ENCODE data around the gene RNF11.
"Not testable (repeated sequence)": the region's sequence is repeated elsewhere in the genome, so short reads cannot be mapped to it uniquely, and the experiment has no call there.

Gene RNF11, protein sequence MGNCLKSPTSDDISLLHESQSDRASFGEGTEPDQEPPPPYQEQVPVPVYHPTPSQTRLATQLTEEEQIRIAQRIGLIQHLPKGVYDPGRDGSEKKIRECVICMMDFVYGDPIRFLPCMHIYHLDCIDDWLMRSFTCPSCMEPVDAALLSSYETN
- long read RNA-seq, donor 1, transcript RNF11-201 (3 exons, 3,084 nt): major isoform, 46 of 62 reads
- long read RNA-seq, donor 1, partial matches to known transcripts: 15 of 62 reads
- long read RNA-seq, donor 1, other reads (novel, unspliced or antisense): 0 of 62 reads
- long read RNA-seq, donor 2, transcript RNF11-201 (3 exons, 3,084 nt): major isoform, 35 of 51 reads
- long read RNA-seq, donor 2, partial matches to known transcripts: 15 of 51 reads
- long read RNA-seq, donor 2, other reads (novel, unspliced or antisense): 0 of 51 reads
- long read RNA-seq, donor 3, transcript RNF11-201 (3 exons, 3,084 nt): major isoform, 21 of 27 reads
- long read RNA-seq, donor 3, partial matches to known transcripts: 5 of 27 reads
- long read RNA-seq, donor 3, other reads (novel, unspliced or antisense): 0 of 27 reads
- long read RNA-seq, donor 4, transcript RNF11-201 (3 exons, 3,084 nt): major isoform, 39 of 56 reads
- long read RNA-seq, donor 4, partial matches to known transcripts: 16 of 56 reads
- long read RNA-seq, donor 4, other reads (novel, unspliced or antisense): 0 of 56 reads
- long read RNA-seq, donor 5, transcript RNF11-201 (3 exons, 3,084 nt): major isoform, 41 of 42 reads
- long read RNA-seq, donor 5, partial matches to known transcripts: 0 of 42 reads
- long read RNA-seq, donor 5, other reads (novel, unspliced or antisense): 0 of 42 reads
- long read RNA-seq, donor 6, transcript RNF11-201 (3 exons, 3,084 nt): major isoform, 49 of 76 reads
- long read RNA-seq, donor 6, partial matches to known transcripts: 25 of 76 reads
- long read RNA-seq, donor 6, other reads (novel, unspliced or antisense): 0 of 76 reads
- long read RNA-seq, donor 7, transcript RNF11-201 (3 exons, 3,084 nt): major isoform, 68 of 92 reads
- long read RNA-seq, donor 7, partial matches to known transcripts: 22 of 92 reads
- long read RNA-seq, donor 7, other reads (novel, unspliced or antisense): 0 of 92 reads
- long read RNA-seq, donor 8, transcript RNF11-201 (3 exons, 3,084 nt): major isoform, 49 of 75 reads
- long read RNA-seq, donor 8, partial matches to known transcripts: 26 of 75 reads
- long read RNA-seq, donor 8, other reads (novel, unspliced or antisense): 0 of 75 reads

DNA sequence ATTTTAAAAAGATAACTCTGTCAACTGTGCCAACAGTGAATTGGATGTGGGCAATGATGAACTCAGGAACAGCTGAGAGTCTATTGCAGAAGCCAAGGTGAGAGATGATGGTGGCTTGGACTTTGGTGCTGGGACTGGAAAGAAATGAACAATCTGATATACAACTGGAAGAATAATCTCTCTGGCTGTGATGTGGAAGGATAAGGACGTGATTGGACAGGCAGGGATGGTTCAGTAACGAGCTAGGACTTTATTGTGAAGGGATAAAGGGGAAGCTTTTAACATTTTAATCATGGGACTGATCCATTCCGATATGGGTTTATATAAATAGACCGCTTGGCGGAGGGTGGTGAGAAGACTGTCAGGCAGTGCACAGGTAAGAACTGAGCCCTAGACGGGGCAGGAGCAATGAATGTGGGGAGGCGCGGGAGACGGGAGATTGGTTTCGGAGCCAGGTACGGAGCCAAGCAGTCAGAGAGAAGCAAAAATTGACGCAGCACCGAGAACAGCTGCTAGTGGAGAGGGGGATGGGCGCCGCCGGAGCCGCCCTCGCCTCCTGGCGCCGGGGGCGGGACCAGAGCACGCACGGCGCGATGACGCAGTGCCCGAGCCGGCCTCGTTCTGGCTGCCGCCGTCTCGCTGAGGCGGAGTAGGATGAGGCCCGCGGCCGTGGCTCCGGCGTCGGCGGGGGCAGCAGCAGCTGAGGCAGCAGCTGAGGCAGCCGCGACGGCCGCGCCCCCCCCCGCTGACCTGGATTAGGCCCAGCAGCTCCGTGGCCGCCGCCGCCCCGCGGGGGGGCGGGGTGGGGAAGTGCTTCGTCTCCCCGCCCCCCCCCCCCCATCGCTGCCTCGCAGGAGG, at the start of gene RNF11:
RNF11 (plus strand) TSS at position 601 of the 858 bp plus-strand sequence. CDS start 484 bp downstream, outside the sequence.
- peak; percentile 95 for DNase-seq

DNA sequence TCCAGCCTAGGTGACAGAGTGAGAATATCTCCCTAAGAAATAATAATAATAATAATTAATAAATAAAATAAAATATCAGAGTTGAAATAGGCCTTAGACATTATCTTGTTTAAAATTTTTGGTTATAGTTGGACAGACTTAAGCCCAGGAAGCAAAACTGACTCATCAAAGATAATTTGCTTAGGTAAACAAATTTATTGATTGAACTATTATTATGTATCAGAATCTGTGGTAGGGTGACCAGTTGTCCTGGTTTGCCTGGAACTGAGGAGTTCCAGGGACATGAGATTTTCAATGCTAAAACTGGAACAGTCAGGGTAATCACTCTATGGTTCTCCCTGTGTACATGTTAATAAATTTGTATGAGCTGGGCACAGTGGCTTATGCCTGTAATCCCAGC, 47.8 kb upstream of the RNF11 start:
- no peak for DNase-seq

DNA sequence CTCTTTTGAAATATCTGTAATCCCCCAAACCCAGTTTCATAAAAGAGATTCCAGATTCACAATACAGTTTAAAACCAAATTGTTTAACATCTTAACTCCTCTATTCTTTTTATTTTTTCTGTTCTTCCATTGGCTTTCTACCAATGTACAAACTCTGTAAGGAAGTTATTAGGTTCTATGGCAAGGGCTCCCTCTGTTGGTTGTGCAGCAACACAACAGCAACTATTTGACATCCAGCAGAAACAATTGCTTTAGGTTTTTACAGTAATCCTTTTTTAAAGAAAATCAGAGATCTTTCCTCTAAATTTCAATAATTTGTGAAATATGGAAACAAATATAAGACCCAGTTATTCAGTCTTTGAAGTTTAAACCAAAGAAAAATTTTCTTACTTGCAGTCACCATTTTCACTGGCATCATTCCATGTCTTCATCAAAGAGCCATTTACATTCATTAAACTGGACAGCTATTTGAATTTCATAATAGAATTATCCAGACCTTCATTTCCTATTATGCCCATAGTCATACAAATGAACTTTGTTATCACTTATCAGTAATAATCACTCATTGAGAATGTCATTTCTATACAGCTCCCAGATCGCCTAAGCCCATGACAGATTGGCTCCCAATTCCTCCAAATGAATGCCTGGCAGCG, 46.5 kb upstream of the RNF11 start:
- DNase-seq: peak; percentile 10

DNA sequence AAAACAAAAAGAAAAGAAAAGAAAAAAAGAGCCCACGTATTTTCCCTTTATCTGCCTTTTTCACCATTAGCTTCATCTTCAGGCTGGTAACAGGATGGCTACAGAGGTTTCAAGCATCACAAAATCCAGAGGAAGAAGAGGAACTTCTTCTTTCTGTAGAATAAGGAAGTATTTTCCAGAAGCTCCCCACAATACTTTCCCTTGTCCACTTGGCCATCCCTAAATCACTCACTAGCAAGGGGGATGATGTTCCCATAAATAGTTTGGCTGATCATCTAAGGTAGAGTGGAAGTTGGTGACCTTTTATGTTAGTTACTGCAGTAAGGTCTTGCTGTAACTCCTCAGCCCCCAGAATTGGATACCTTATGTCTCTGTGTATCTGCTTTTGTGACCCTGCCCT, 45.1 kb upstream of the RNF11 start:
- DNase-seq: no peak

DNA sequence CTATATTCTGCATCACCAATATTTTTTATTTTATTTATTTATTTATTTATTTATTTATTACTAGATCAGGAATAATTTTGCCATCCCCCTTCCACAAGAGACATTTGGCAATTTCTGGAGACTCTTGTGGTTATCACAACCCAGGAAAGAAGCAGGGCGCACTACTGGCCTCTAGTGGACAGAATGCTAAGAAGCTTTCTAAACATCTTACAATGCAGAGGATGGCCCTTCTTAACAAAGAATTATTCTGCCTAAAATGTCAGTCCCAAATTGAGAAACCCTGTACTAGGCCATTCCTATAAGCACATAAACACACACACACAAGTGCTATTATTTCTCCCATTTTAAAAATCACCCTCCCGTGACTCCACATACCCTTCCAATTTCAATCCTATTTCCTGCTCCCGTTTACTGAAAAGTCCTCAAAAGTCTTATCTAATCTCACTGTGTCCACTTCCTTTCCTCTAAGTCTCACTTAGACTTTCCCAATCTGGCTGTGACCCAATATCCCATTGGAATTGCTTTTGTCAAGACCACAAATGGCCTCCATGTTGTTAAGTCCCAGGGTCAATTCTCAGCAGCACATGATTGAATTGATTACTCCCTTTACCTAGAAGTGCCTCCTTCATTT, 43.7 kb upstream of the RNF11 start:
- peak; percentile 12 for DNase-seq

DNA sequence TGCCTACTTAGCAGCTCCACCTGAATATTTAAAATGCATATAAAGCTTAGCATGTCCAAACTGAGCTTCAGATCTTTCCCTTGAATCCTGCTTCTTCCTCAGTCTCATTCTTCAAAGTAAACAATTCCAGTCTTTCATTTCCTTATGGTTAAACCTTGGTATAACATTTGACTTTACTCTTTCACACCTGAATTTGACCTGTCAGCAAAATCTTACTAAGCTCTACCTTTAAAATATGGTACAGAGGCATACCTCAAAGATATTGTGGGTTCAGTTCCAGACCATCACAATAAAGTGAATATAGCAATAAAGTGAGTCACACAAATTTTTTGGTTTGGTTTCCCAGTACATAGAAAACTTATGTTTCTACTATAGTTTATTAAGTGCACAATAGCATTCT, 42.5 kb upstream of the RNF11 start:
- DNase-seq: no peak

DNA sequence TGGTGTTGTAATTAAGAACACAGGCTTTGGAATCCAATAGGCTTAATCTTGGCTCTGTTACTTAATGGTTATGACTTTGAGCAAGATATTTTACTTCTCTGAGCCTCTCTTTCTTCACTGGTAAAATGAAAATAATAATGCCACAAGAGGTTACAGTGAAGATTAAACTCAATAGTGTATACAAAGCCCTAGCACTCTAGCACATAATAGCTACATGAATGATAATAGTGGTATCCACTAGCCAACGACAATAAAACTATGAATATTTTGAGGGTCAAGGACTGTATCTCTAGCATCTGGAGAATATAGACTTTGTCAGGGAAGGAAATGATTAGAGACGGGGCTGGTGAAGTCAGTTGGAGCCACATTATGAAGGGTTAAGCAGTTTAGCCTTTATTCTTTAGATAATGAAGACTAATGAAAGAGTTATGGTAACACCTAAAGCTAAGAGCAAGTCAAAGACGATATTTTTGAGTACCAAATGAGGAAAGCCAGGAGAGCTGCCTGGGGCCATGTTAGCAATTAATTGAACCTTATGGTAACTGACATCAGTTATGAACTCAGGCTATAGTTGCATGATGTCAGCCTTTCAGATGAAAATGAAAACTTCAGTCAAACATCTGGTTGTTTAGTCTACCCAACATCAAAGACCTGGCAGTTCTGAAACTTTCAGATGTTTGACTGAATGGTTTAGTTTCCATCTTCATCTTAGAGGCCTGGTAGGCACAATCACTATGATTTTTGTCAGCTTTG, 32.8 kb upstream of the RNF11 start:
- no peak for DNase-seq

DNA sequence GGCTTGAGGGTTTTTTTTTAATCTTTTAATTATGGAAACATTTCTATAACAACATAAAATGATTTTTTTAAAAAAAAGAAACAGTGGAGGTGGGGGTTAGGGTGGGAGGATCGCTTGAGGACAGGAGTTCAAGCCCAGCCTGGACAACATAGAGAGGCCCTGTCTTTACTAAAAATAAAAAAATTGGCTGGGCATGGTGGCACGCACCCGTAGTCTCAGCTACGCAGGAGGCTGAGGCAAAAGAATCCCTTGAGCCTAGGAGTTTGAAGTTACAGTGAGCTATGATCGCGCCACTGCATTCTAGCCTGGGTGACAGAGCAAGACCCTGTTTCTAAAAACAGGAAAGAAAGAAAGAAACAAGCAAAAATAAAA, 32.2 kb upstream of the RNF11 start:
- DNase-seq: no peak

DNA sequence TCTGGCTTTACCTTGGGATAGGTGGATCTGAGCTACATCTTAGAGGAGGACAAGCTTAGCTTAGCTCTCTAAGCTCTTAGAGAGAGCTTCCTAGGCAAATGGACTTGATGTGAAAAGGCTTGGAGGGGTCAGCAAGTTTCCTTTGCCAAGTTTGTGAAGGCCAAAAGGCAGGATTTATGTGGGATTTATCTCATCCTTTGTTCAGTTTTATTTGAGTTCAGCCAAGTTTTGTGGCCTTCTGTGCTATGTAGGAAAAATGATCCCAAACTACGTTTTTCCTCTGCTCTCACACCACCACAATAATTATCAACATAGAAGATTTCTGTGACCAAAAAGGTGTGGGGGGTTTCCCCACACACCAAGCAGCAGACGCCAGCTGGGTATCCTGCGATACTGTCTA, 26.0 kb upstream of the RNF11 start:
- no peak for DNase-seq

DNA sequence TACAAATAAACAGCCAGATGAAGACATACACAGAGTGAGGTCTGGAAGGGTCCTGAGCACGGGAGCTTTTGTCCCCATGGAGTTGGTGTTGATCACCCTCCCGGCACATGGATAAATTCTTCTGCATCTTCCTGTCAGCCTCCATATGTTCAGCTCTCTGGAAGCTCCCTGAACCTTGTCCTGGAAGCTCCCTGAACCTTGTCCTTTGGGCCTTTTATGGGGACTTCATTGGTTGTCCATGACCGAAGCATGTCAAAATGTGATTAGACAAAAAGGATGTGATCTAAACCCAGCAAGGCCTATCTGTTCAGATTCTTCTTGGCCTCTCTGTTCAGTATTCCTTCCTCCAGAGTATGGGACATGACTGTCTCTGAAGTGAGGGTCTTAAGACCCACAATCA, 25.4 kb upstream of the RNF11 start:
- DNase-seq: no peak

DNA sequence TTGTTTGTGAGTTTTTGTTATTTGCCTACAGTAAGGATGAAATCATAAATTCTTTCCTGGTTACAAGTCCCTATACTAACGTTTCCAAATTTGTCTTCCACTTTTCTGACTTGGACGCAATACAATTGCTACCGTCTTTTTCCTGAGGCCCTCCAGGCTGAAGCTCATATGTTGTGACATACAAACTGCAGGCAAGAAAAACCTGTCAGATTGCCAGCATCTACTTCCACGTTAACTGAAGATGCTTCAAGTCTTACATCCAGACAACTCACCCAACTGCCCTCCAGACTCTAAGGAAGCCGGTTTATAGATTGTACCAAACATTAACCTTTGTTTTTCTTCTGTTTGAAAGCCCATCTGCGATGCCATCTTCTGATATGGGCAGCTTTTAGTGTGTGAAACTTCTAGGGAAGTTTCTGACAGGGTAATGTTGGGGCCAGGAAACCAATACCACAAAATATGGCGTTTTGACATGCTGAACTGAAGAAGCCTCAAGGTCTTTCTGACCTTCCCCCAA, 21.4 kb upstream of the RNF11 start:
- DNase-seq: no peak

DNA sequence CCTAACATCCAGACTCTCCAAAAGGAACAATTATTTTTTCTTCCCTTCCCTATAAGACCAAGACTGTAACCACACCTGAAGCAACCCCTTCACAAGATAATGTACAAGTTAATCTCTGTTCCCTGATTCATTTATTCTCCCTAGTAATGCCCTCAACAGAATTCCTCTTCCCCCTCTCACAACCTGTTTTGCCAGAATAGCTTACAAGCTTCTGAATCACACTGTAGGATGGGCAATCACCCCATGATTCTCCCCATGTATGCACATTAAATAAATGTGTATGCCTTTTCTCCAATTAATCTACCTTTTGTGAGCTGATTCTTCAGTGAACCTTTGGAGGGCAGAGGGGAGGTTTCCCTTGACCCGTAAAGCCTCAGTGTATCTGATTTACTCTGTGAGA, 20.9 kb upstream of the RNF11 start:
- DNase-seq: no peak

DNA sequence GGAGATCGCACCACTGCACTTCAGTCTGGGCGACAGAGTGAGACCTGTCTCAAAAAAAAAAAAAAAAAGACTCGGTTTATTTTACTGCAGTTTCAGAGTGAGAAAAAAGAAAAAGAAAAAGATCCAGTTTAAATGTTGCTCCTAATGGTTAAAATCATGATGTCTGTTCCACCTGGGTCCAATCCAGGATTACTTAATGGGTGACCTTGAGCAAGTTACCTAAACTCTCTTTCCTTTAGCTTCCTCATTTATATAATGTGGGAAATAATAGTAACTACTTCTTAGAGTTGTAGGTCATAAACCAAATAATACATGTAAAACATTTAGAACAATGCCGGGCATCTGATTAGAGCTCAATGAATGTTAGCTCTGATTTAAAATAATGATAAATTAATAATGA, 19.4 kb upstream of the RNF11 start:
- no peak for DNase-seq

DNA sequence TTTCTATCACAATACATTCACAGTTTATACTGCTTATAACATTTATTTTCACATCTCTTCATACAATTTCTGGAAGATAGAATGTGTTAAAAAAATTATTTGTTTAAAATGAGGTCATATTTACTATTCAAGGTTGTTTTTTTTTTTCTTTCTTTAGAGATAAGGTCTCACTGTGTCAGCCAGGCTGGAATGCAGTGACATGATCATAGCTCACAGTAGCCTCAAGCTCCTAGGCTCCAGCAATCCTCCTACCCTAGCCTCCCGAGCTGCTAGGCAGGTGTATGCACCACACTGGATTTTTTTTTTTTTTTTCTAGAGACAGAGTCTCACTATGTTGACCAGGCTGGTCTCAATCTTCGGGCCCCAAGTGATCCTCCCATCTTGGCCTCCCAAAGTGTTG, 19.0 kb upstream of the RNF11 start:
- DNase-seq: no peak

DNA sequence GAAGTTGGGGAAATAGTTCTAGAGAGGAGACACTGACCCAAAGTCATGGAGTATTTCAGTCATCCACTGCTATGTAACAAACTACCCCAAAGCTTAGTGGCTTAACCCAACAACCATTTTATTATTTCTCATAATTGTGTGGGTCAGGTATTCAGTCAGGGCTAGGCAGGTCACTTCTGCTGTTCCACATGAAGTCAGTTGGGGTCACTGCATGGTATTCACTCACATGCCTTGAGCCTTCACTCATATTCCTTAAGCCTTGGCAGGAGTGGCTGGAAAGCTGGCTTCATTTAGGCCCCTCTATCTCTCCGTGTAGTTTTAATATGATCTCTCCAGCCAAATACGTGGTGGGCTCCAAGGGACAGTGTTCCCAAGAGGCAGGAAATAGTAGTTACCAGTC, 17.5 kb upstream of the RNF11 start:
- DNase-seq: no peak

DNA sequence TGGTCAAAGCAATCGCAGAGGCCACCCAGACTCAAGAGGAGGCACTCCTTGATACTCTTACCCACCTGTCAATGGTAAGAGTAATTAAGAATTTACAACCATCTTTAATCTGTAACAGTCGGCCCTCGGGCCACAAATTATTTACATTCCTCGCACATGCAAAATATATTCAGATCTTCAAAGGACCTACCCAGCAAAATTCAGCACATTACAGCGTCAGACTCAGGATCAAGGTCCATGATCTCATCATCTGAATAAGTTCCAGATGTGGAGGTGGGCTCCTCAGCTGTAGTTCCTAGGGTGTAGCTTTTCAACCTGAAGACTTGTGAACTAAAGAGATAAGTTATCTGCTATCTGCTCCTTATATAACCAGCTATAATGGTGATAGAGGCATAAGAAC, 17.1 kb upstream of the RNF11 start:
- DNase-seq: no peak

DNA sequence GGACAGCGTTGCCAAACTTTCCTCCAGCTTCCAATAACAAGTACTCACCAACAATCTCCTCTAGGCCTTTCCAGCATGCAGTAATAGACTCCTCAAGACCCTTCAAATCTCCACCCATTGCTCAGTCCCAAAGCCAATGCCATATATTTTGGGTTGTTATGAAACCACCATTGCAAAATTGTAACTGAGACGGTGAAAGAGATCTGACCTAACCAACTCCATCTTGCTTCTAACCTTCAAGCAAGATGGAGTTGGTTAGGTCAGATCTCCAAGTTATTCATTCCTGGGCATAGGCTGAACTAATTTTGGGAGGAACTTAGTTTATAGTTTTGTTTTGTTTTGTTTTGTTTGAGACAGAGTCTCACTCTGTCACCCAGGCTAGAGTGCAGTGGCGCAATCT, 14.5 kb upstream of the RNF11 start:
- DNase-seq: not testable (repeated sequence)

DNA sequence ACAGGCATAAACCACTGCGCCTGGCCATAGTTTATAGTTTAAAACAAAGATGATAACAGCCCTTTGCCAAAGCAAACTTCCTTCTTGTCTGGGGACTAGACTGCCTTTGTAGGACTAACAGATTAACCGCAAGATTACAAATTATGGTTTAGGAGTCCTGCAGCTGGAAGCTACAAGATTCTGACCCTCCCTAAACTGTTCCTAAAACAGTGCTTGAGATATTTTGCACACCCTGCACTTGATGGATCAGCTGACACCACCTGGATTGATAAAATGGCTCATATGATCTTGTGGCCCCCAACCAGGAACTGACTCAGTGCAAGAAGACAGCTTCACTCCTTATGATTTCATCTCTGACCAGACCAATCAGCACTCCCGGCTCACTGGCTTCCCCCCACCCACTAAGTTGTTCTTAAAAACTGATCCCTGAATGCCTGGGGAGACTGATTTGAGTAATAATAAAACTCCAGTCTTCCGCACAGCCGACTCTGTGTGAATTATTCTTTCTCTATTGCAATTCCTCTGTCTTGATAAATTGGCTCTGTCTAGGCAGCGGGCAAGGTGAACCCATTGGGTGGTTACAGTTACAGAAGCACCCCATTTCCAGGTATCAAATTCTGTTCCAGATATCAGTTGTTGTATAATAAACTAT, 13.8 kb upstream of the RNF11 start:
- no peak for DNase-seq

DNA sequence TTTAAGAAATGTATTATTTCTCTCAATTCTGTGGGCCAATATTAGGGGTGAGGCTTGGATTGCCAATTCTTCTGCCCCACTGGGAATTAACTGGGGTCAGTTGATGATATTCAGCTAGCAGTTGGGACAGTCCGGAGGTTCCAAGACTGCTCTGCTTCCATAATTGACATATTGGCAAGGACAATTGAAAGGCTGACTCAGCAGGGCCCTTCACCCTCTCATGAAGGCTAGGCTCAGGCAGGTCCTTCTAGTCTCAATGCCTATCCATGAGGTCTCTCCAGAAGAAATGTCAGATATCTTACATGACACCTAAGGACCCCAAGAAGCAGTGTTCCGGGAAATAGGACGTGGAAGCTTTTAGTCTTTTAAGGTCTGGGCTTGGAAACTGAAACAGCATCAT, 13.3 kb upstream of the RNF11 start:
- no peak for DNase-seq

All from right kidney (tissue), 9 donors.